Fibroblast of lung (primary cell): ENCODE data around the gene SCFD2.

Experiments used
- EZH2 ChIP-seq: IDR thresholded peaks from 2 replicates; pipeline ENCODE4 v1.5.1; 2012; ENCODE audit warnings: low read length, control low read depth, mild to moderate bottlenecking; ENCODE audit errors: missing control alignments
- TF ChIP-seq, protein P1 (sequence below), 2 donors: IDR thresholded peaks in 1 of 2; conservative IDR thresholded peaks in 1 of 2; 1 replicate in 1 of 2; 2 replicates in 1 of 2; pipeline ENCODE4 v1.5.1; 2011 to 2012; ENCODE audit warnings: low read length in 2 of 2, control low read depth in 1 of 2, inconsistent platforms in 1 of 2, low read depth in 1 of 2, mild to moderate bottlenecking in 1 of 2

GRCh38 chr4:53105313-53105712 lies 260.5 kb downstream of the SCFD2 start:
- TF ChIP-seq, protein P1, sequence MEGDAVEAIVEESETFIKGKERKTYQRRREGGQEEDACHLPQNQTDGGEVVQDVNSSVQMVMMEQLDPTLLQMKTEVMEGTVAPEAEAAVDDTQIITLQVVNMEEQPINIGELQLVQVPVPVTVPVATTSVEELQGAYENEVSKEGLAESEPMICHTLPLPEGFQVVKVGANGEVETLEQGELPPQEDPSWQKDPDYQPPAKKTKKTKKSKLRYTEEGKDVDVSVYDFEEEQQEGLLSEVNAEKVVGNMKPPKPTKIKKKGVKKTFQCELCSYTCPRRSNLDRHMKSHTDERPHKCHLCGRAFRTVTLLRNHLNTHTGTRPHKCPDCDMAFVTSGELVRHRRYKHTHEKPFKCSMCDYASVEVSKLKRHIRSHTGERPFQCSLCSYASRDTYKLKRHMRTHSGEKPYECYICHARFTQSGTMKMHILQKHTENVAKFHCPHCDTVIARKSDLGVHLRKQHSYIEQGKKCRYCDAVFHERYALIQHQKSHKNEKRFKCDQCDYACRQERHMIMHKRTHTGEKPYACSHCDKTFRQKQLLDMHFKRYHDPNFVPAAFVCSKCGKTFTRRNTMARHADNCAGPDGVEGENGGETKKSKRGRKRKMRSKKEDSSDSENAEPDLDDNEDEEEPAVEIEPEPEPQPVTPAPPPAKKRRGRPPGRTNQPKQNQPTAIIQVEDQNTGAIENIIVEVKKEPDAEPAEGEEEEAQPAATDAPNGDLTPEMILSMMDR (conservative IDR thresholded peaks at IDR 0.05 in 1 of 2, IDR thresholded peaks at IDR 0.05 in 1 of 2; ENCODE audit: low read depth in 1 of 2, low read length in 2 of 2), result no peak
- no peak for TF ChIP-seq EZH2
